ENCODE data around the gene PACRGL.
A peak's percentile ranks its signal among the peaks of the same experiment; 100 is the strongest.

GRCh38 chr4:20760053-20760452 lies 59.8 kb downstream of the PACRGL start:
- TF ChIP-seq CTCF (conservative IDR thresholded peaks at IDR 0.05; ENCODE audit: low read depth, low read length) = peak; percentile 37
- no peak for TF ChIP-seq EZH2 (IDR thresholded peaks at IDR 0.05; ENCODE audit: borderline replicate concordance, low read depth, low read length, poor library complexity, severe bottlenecking)
